ENCODE measurements around the gene MED27. TPM values are rescaled to one million over a fixed set of nuclear protein-coding genes. Genes with fewer than 3 reads are reported as not detected.
A peak's percentile ranks its signal among the peaks of the same experiment; 100 is the strongest.

Gene MED27
- total RNA-seq, 1 donor from 2014 or later = 25.1 TPM

DNA sequence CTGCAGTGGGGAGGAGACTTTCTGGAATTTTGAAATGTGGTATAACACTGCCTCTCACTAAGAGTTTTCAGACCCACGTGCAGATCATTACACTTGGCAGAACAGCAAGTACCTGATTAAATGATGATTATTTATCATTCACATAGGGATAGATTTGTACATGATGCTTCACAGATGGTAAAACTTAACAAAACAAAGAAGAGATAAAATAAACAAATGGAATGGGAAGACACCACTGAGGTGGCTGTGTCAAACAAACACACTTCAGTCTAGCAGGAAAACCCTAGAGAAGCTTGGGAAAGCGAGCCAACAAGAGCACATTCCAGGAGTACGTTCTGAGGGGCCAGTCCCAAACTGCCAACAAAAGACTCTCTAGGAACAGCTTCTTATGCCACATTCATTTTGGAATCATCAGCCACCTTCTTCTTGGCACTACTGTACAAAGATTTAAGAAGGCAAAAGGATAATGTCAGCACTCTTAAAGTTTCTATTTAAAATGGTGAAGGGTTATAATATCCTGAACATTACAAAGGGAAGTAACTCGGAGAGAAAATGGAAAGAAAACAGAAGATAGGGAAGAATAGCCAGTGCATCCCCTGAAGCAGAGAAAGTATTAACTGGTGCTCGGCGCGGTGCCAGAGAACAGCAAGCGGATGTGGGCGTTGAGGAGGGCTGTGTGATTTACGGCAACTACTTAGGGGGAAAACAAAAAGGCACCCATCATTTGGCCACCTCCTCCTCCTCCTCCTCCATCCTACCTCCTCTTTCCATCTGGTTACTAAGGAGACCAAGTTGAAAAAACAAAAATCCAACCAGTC, 1.6 kb downstream of the MED27 start:
- H3K36me3 Mint-ChIP-seq (ENCODE audit: insufficient read depth) = peaks cover 8% of the 10 kb centered on the region
- no peak for DNase-seq (ENCODE audit: low spot score, unreplicated experiment)
- TF ChIP-seq, protein P1, sequence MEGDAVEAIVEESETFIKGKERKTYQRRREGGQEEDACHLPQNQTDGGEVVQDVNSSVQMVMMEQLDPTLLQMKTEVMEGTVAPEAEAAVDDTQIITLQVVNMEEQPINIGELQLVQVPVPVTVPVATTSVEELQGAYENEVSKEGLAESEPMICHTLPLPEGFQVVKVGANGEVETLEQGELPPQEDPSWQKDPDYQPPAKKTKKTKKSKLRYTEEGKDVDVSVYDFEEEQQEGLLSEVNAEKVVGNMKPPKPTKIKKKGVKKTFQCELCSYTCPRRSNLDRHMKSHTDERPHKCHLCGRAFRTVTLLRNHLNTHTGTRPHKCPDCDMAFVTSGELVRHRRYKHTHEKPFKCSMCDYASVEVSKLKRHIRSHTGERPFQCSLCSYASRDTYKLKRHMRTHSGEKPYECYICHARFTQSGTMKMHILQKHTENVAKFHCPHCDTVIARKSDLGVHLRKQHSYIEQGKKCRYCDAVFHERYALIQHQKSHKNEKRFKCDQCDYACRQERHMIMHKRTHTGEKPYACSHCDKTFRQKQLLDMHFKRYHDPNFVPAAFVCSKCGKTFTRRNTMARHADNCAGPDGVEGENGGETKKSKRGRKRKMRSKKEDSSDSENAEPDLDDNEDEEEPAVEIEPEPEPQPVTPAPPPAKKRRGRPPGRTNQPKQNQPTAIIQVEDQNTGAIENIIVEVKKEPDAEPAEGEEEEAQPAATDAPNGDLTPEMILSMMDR (IDR thresholded peaks at IDR 0.05; ENCODE audit: unreplicated experiment) = no peak
- peaks cover 3% of the 10 kb centered on the region for H3K27me3 Mint-ChIP-seq
- H3K9me3 Mint-ChIP-seq (ENCODE audit: low read depth) = no peaks in the 10 kb centered on the region
- peaks cover 17% of the 10 kb centered on the region for H3K4me1 Mint-ChIP-seq (ENCODE audit: low read depth)
- no peak overlapping the region for H3K27ac Mint-ChIP-seq
- H3K4me3 Mint-ChIP-seq (ENCODE audit: low read depth) = peak overlapping the region; percentile 91

DNA sequence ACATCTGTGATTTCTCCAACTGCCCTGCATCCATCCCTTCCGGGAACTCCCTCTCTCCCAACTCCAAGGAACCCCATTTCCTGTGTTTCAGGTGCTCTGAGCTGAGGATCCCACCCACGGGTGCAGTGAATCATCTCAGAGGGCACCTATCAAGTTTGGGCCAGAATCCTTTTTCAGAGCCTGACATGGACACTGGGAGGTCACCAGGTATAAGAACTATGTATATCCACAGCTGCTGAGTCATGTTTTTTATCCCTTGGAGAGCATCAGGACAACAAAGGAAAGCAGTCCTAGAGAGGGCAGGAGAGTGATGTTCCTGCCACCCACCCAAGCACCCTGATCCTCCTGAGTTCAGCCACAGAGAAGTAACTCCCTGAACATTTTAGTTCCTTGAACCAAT, 3.8 kb downstream of the MED27 start:
- H3K27me3 Mint-ChIP-seq = no peaks in the 10 kb centered on the region
- no peak overlapping the region for H3K27ac Mint-ChIP-seq
- TF ChIP-seq, protein P1 (IDR thresholded peaks at IDR 0.05; ENCODE audit: unreplicated experiment) = no peak
- no peak for DNase-seq (ENCODE audit: low spot score, unreplicated experiment)
- no peak overlapping the region for H3K4me3 Mint-ChIP-seq (ENCODE audit: low read depth)
- peaks cover 8% of the 10 kb centered on the region for H3K36me3 Mint-ChIP-seq (ENCODE audit: insufficient read depth)
- H3K9me3 Mint-ChIP-seq (ENCODE audit: low read depth) = no peaks in the 10 kb centered on the region
- H3K4me1 Mint-ChIP-seq (ENCODE audit: low read depth) = peaks cover 17% of the 10 kb centered on the region

DNA sequence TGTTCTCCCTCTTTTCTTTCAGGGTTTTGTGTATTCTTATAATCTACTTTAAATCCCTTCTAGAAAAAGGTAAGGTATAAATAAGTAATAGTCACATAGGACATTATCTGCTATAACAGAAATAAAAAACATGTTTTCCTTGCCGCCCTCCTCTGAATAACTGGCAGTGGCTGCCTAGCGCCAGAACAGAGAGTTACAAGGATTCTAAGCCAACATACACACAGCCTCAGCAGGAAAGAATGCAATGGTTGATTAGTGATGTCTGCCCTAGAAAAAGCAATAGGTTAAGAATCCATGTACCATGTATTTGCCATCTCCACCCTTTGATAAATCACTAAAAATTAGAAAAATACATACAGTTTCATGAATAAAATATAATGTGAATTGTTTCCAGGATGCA, 4.9 kb downstream of the MED27 start:
- Mint-ChIP-seq H3K4me1 (ENCODE audit: low read depth) (peaks cover 15% of the 10 kb centered on the region), H3K4me3 (ENCODE audit: low read depth) (no peak overlapping the region), H3K27ac (no peak overlapping the region), H3K36me3 (ENCODE audit: insufficient read depth) (peaks cover 8% of the 10 kb centered on the region), H3K9me3 (ENCODE audit: low read depth) (no peaks in the 10 kb centered on the region), H3K27me3 (no peaks in the 10 kb centered on the region)
- TF ChIP-seq, protein P1 (IDR thresholded peaks at IDR 0.05; ENCODE audit: unreplicated experiment) = no peak
- no peak for DNase-seq (ENCODE audit: low spot score, unreplicated experiment)

DNA sequence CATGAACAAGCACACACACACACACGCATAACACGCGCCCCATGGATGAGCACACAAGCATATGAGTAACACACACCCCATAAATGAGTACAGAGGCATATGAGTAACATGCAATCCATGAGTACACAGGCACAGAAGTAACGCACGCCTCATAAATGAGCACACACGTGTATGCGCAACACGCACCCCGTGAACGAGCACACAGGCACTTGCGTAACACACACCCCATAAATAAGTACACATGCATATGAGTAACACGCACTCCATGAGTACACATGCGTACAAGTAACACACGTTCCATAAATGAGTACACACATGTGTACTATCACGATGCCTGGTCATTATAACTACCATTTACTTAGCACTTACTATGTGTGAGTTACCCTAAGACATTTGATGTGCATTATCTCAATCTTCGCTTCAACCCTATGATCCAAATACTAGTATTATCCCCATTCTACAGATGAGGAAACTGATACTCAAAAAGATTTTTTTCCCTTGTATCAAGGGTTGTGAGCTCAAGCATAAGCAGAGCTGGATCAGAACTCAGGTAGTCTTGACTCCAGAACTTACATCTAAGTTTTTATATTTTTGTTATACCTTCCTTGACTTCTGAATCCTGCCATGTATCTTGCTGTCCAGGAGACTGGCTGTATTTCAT, 7.7 kb downstream of the MED27 start:
- Mint-ChIP-seq H3K4me1 (ENCODE audit: low read depth) (no peaks in the 10 kb centered on the region), H3K4me3 (ENCODE audit: low read depth) (no peak overlapping the region)
- DNase-seq (ENCODE audit: low spot score, unreplicated experiment) = no peak

More for the DNA sequence above, 7.7 kb downstream of the MED27 start:
- TF ChIP-seq, protein P1 (IDR thresholded peaks at IDR 0.05; ENCODE audit: unreplicated experiment) = no peak
- Mint-ChIP-seq H3K36me3 (ENCODE audit: insufficient read depth) (peaks cover 11% of the 10 kb centered on the region), H3K9me3 (ENCODE audit: low read depth) (no peaks in the 10 kb centered on the region), H3K27ac (no peak overlapping the region), H3K27me3 (no peaks in the 10 kb centered on the region)

Data from progenitor cell of endocrine pancreas (in vitro differentiated cells).